Measurements from ENCODE around the gene RNF223. TPM values are rescaled to one million over a fixed set of nuclear protein-coding genes. Genes with fewer than 3 reads are reported as not detected.
"Not testable (repeated sequence)": the region's sequence is repeated elsewhere in the genome, so short reads cannot be mapped to it uniquely, and the experiment has no call there.

The RNF223 gene
- total and polyA plus RNA-seq, 4 donors = 0.54 to 2.4 (median 1.4) TPM

GRCh38 chr1:1058921-1059493, 15.1 kb downstream of the RNF223 start:
- Histone ChIP-seq H3K4me3 (no peak overlapping the region), H3K4me1 (ENCODE audit: control insufficient read depth in 5 of 5, insufficient read depth in 5 of 5, low read length in 5 of 5) (peaks cover 0 to 7% (median 3%) of the 10 kb centered on the region in 5 donors), H3K27me3 (ENCODE audit: control insufficient read depth in 3 of 3, insufficient read depth in 3 of 3, low read length in 2 of 3) (peaks cover 5 to 53% (median 16%) of the 10 kb centered on the region in 3 donors), H3K36me3 (ENCODE audit: control insufficient read depth in 4 of 4, insufficient read depth in 4 of 4, low read length in 4 of 4) (peaks cover 0 to 15% (median 3%) of the 10 kb centered on the region in 4 donors), H3K9ac (ENCODE audit: insufficient read depth in 1 of 2, low read length in 2 of 2) (no peak overlapping the region), H3K27ac (ENCODE audit: low read depth in 1 of 2, low read length in 1 of 2) (no peak overlapping the region), H3K9me3 (ENCODE audit: control insufficient read depth in 4 of 4, insufficient read depth in 3 of 4, low read length in 3 of 4) (no peaks in the 10 kb centered on the region)
- TF ChIP-seq, protein P1, sequence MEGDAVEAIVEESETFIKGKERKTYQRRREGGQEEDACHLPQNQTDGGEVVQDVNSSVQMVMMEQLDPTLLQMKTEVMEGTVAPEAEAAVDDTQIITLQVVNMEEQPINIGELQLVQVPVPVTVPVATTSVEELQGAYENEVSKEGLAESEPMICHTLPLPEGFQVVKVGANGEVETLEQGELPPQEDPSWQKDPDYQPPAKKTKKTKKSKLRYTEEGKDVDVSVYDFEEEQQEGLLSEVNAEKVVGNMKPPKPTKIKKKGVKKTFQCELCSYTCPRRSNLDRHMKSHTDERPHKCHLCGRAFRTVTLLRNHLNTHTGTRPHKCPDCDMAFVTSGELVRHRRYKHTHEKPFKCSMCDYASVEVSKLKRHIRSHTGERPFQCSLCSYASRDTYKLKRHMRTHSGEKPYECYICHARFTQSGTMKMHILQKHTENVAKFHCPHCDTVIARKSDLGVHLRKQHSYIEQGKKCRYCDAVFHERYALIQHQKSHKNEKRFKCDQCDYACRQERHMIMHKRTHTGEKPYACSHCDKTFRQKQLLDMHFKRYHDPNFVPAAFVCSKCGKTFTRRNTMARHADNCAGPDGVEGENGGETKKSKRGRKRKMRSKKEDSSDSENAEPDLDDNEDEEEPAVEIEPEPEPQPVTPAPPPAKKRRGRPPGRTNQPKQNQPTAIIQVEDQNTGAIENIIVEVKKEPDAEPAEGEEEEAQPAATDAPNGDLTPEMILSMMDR (IDR thresholded peaks at IDR 0.05; ENCODE audit: control extremely low read depth, extremely low read depth) = no peak
- DNase-seq = no peak
- WGBS, 2 donors = 1 to 2% methylated on average over 37 to 48 of the region's 48 CpGs
- ATAC-seq (ENCODE audit: insufficient read depth, low FRiP score) = no peak

DNA sequence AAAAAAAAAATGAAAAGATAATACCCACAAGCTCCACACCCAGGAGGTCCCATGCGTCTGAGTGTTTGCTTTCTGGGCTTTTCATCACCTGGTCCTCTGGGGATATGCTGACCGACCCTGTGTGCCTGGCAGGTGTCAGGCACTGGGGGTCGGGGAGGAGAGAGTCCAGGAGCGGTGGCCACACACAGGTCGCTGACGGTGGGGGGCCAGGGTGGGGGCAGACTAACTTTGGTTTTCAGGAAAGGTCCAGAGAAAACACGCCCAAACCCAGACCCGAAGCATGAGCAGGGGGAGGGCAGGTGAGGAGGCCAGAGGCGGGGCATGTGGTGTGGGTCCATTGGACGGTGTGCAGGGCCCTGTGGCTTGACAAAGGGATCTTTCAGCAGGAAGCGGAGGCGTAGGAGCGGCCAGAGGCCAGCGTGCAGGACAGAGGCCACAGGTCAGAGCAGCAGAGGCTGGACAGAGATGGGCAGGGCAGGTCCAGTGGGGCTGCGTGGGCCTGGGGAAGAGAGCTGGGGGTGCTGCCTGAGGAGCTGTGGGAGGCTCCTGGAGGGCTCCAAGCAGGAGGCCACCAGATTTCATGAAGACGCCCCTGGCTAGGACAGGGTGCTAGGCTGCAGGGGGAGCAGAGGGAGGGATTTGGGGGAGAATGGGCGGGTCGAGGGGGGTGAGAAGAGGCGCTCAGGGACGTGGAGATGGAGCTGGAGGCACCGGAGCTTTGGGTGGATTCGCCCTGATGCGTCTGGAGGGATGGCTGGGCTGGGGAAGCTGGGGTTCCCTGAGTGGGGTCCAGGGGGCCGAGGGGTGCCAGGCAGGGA, 15.8 kb downstream of the RNF223 start:
- Histone ChIP-seq H3K4me1 (ENCODE audit: control insufficient read depth in 5 of 5, insufficient read depth in 5 of 5, low read length in 5 of 5) (peaks cover 0 to 6% (median 0%) of the 10 kb centered on the region in 5 donors), H3K27ac (ENCODE audit: low read depth in 1 of 2, low read length in 1 of 2) (no peak overlapping the region), H3K4me3 (no peak overlapping the region), H3K9me3 (ENCODE audit: control insufficient read depth in 4 of 4, insufficient read depth in 3 of 4, low read length in 3 of 4) (no peaks in the 10 kb centered on the region), H3K27me3 (ENCODE audit: control insufficient read depth in 3 of 3, insufficient read depth in 3 of 3, low read length in 2 of 3) (peaks cover 2 to 49% (median 14%) of the 10 kb centered on the region in 3 donors), H3K9ac (ENCODE audit: insufficient read depth in 1 of 2, low read length in 2 of 2) (no peak overlapping the region), H3K36me3 (ENCODE audit: control insufficient read depth in 4 of 4, insufficient read depth in 4 of 4, low read length in 4 of 4) (peaks cover 0 to 22% (median 3%) of the 10 kb centered on the region in 4 donors)
- no peak for DNase-seq
- WGBS, 2 donors = 19 to 35% methylated on average over 24 of the region's 24 CpGs
- TF ChIP-seq, protein P1 (IDR thresholded peaks at IDR 0.05; ENCODE audit: control extremely low read depth, extremely low read depth) = no peak
- ATAC-seq (ENCODE audit: insufficient read depth, low FRiP score) = no peak

GRCh38 chr1:1057769-1058087, 16.4 kb downstream of the RNF223 start:
- not testable (repeated sequence) for H3K4me3 ChIP-seq; ATAC-seq (ENCODE audit: insufficient read depth, low FRiP score); H3K9ac ChIP-seq (ENCODE audit: insufficient read depth in 1 of 2, low read length in 2 of 2); H3K4me1 ChIP-seq (ENCODE audit: control insufficient read depth in 5 of 5, insufficient read depth in 5 of 5, low read length in 5 of 5); H3K9me3 ChIP-seq (ENCODE audit: control insufficient read depth in 4 of 4, insufficient read depth in 3 of 4, low read length in 3 of 4); H3K27ac ChIP-seq (ENCODE audit: low read depth in 1 of 2, low read length in 1 of 2); DNase-seq
- Histone ChIP-seq H3K27me3 (ENCODE audit: control insufficient read depth in 3 of 3, insufficient read depth in 3 of 3, low read length in 2 of 3) (peaks cover 0 to 44% (median 13%) of the 10 kb centered on the region in 3 donors), H3K36me3 (ENCODE audit: control insufficient read depth in 4 of 4, insufficient read depth in 4 of 4, low read length in 4 of 4) (peaks cover 0 to 25% (median 4%) of the 10 kb centered on the region in 4 donors)
- WGBS, 2 donors = 59 to 72% methylated on average over 15 of the region's 15 CpGs
